OCI-LY7 (cell line): ENCODE measurements around the gene MYOF. TPM values are rescaled to one million over a fixed set of nuclear protein-coding genes. Genes with fewer than 3 reads are reported as not detected.
"Not testable (repeated sequence)": the region's sequence is repeated elsewhere in the genome, so short reads cannot be mapped to it uniquely, and the experiment has no call there.

Source experiments
- BruUV-seq: library from RNA; stranded (reverse); fragments of 400-500 nt; replicated peaks from 2 replicates; lab custom pipeline; 2021; lab: Mats Ljungman, UMichigan
- CTCF ChIA-PET: fragments of 300-600 bp; sonication (Branson Sonifier 250); formaldehyde crosslinking; loops from one replicate; lab custom pipeline; 2022; ENCODE audit warnings: antibody characterized with exemption; ENCODE audit not compliant: unreplicated experiment; lab: Charles Lee
- POLR2A ChIA-PET: fragments of 300-600 bp; sonication (Branson Sonifier 250); formaldehyde crosslinking; loops from one replicate; lab custom pipeline; 2022; ENCODE audit warnings: antibody characterized with exemption; lab: Charles Lee
- DNase-seq: peaks from one replicate; pipeline ENCODE4 v3.0.0-alpha.2; 2015; ENCODE audit warnings: low spot score
- H2AFZ ChIP-seq: fragments of 200-600 bp; sonication (generic), shearing (Covaris generic); 2 replicates; pipeline ENCODE4 v1.6.1; 2014; ENCODE audit warnings: mild to moderate bottlenecking, antibody characterized with exemption, low read length, moderate library complexity
- H3K27ac ChIP-seq: fragments of 200-600 bp; sonication (generic); 2 replicates; pipeline ENCODE4 v1.5.1; 2014; ENCODE audit warnings: mixed run types, low read depth, mild to moderate bottlenecking, moderate library complexity, low read length, inconsistent platforms; ENCODE audit not compliant: poor library complexity, severe bottlenecking
- H3K36me3 ChIP-seq: fragments of 200-600 bp; sonication (generic); 2 replicates; pipeline ENCODE4 v1.6.1; 2014; ENCODE audit warnings: mild to moderate bottlenecking, antibody characterized with exemption, low read length, moderate library complexity, mixed read lengths; ENCODE audit not compliant: insufficient read depth
- H3K4me1 ChIP-seq: fragments of 200-600 bp; sonication (generic); 2 replicates; pipeline ENCODE4 v1.5.1; 2014; ENCODE audit warnings: mild to moderate bottlenecking, low read length; ENCODE audit not compliant: insufficient read depth, poor library complexity, severe bottlenecking
- H3K4me2 ChIP-seq: fragments of 200-600 bp; sonication (generic); 2 replicates; pipeline ENCODE4 v1.6.1; 2014; ENCODE audit warnings: mild to moderate bottlenecking, low read length
- H3K4me3 ChIP-seq: fragments of 200-600 bp; sonication (generic); 2 replicates; pipeline ENCODE4 v1.5.1; 2014; ENCODE audit warnings: mild to moderate bottlenecking, low read depth, low read length; ENCODE audit not compliant: poor library complexity, severe bottlenecking
- H3K79me2 ChIP-seq: fragments of 200-600 bp; sonication (generic); 2 replicates; pipeline ENCODE4 v1.6.1; 2016; ENCODE audit warnings: low read depth, mild to moderate bottlenecking, low read length, moderate library complexity, mixed read lengths; ENCODE audit not compliant: insufficient read depth
- H3K9me2 ChIP-seq: fragments of 200-600 bp; sonication (generic); 2 replicates; pipeline ENCODE4 v1.6.1; 2016; ENCODE audit warnings: mild to moderate bottlenecking, low read length, mixed read lengths; ENCODE audit not compliant: insufficient read depth
- H3K9me3 ChIP-seq: fragments of 200-600 bp; sonication (generic); 2 replicates; pipeline ENCODE4 v1.6.1; 2014; ENCODE audit warnings: mild to moderate bottlenecking, mixed run types, low read length, mixed read lengths
- H4K20me1 ChIP-seq: fragments of 200-600 bp; sonication (generic); 2 replicates; pipeline ENCODE4 v1.6.1; 2014; ENCODE audit warnings: mild to moderate bottlenecking, antibody characterized with exemption, low read length, moderate library complexity, mixed read lengths; ENCODE audit not compliant: insufficient read depth
- EZH2phosphoT487 ChIP-seq: fragments of 200-600 bp; sonication (generic); IDR thresholded peaks from 2 replicates; pipeline ENCODE4 v1.6.1; 2018; ENCODE audit warnings: low read depth, borderline replicate concordance, mild to moderate bottlenecking, mixed run types, antibody characterized with exemption, low read length, moderate library complexity, mixed read lengths
- intact Hi-C: fragments of 100-400 bp; cut with micrococcal nuclease; formaldehyde crosslinking; loops from one replicate; pipeline ENCODE4 v1.10.0; 2022; ENCODE audit not compliant: unreplicated experiment
- total RNA-seq, 2 experiments: library from RNA; depleted of rRNA in 1 of 2; stranded (reverse); fragments of >200 nt in 1 of 2; shearing (Covaris generic) in 1 of 2; gene quantifications; 2 replicates each; pipeline ENCODE4 v1.2.3, GENCODE V29; 2014 to 2022
- TF ChIP-seq, protein P1 (sequence below): fragments of 200-600 bp; sonication (generic); conservative IDR thresholded peaks from 2 replicates; pipeline ENCODE4 v1.5.1; 2014; ENCODE audit warnings: mild to moderate bottlenecking, antibody characterized with exemption, low read length, moderate library complexity, mixed read lengths

The MYOF gene
- total RNA-seq, 2 experiments from 2014 or later, result 0.42 TPM; not detected in 1

DNA sequence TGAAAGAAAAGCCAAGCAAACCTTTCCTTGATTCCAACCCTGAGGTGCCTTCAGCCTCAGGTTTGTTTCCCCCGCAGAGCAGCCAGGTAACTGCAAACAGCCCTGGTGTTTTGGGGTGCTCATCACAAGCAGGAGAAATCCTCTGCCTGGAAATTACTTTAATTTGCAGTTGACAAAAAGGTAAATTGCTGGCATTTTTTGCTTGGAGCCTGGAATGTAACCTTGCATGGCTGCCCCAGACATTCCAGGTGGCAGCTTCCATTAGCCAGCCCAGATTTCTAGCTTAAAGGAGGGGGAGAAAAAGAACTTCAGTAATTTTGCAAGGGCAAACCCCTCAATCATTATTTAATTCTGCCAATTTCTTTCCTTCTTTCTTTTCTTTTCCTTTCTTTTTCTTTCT lies 194.4 kb downstream of the MYOF start:
- ChIA-PET CTCF (no interaction called here), POLR2A (interaction anchor here (0.7 kb wide), 2 partner anchors 114 to 321 kb away, joined by 3 to 5 read pairs; no protein-coding TSS in a partner anchor)
- TF ChIP-seq EZH2phosphoT487, result no peak
- Histone ChIP-seq H3K4me2 (no peak overlapping the region), H2AFZ (no peak overlapping the region), H4K20me1 (no peaks in the 10 kb centered on the region), H3K9me2 (no peaks in the 10 kb centered on the region), H3K79me2 (no peaks in the 10 kb centered on the region), H3K4me3 (no peak overlapping the region), H3K27ac (no peak overlapping the region), H3K36me3 (no peaks in the 10 kb centered on the region), H3K4me1 (no peaks in the 10 kb centered on the region), H3K9me3 (no peaks in the 10 kb centered on the region)
- no TSS peak for BruUV-seq
- DNase-seq, result no peak
- intact Hi-C loops, result loop anchor here (1.0 to 5.0 kb wide), 2 partner anchors 207 to 400 kb away; no protein-coding TSS in a partner anchor

DNA sequence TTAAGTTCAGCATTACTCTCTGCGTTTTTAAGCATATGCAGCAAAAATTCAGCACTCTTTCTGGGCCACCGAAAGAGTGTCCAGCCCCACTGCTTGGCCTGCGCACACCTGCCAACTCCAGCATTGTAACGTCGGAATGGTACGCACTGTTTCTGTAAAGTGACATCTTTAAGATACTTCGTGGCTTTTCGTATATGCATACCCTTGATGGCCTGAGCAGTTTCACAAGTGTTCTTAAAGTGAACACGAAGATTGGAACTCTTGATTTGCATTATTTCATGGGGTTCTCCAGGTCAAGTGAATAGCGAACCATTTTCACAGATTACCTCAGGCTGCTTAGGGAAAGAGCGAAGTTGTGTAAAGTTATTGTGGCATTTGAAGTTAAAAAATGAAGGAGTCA lies 197.9 kb downstream of the MYOF start:
- CTCF ChIA-PET, result not testable (repeated sequence)
- POLR2A ChIA-PET, result interaction anchor here (0.5 kb wide), 1 partner anchor 85 kb away, joined by 3 read pairs; no protein-coding TSS in a partner anchor

DNA sequence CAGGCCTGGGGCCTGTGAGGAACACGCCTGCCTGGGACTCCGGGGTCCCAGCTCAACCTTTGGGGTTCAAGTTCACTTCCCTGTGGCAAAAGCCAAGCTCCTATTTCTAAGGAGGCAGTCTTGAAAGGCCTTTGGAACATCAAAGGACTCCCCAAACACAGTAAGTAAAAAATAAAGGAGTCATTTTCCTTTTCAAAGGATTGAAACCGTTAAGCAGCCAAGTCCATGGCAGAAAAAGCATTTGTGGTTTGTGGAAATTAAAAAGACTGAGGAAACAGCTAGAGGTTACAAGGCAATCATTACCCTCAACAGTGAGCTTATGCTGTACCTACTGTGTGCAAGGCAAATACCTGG lies 200.8 kb downstream of the MYOF start:
- CTCF ChIA-PET, result no interaction called here
- intact Hi-C loops, result no loop called here

More for the DNA sequence above, 197.9 kb downstream of the MYOF start:
- H2AFZ ChIP-seq, intact Hi-C loops, H3K79me2 ChIP-seq, H3K9me2 ChIP-seq, DNase-seq, BruUV-seq, H3K4me2 ChIP-seq, H4K20me1 ChIP-seq, H3K4me3 ChIP-seq, H3K36me3 ChIP-seq, H3K4me1 ChIP-seq, H3K9me3 ChIP-seq, H3K27ac ChIP-seq: not testable (repeated sequence)

More for the DNA sequence above, 200.8 kb downstream of the MYOF start:
- Histone ChIP-seq H3K9me2 (no peaks in the 10 kb centered on the region), H2AFZ (no peak overlapping the region), H3K79me2 (no peaks in the 10 kb centered on the region), H3K9me3 (no peaks in the 10 kb centered on the region), H3K4me2 (no peak overlapping the region), H3K36me3 (no peaks in the 10 kb centered on the region), H3K4me1 (no peaks in the 10 kb centered on the region), H3K4me3 (no peak overlapping the region), H3K27ac (no peak overlapping the region), H4K20me1 (no peaks in the 10 kb centered on the region)
- DNase-seq, result no peak
- POLR2A ChIA-PET, result interaction anchor here (0.8 kb wide), 1 partner anchor 76 kb away, joined by 3 read pairs; no protein-coding TSS in a partner anchor
- BruUV-seq, result no TSS peak
- TF ChIP-seq, protein P1, sequence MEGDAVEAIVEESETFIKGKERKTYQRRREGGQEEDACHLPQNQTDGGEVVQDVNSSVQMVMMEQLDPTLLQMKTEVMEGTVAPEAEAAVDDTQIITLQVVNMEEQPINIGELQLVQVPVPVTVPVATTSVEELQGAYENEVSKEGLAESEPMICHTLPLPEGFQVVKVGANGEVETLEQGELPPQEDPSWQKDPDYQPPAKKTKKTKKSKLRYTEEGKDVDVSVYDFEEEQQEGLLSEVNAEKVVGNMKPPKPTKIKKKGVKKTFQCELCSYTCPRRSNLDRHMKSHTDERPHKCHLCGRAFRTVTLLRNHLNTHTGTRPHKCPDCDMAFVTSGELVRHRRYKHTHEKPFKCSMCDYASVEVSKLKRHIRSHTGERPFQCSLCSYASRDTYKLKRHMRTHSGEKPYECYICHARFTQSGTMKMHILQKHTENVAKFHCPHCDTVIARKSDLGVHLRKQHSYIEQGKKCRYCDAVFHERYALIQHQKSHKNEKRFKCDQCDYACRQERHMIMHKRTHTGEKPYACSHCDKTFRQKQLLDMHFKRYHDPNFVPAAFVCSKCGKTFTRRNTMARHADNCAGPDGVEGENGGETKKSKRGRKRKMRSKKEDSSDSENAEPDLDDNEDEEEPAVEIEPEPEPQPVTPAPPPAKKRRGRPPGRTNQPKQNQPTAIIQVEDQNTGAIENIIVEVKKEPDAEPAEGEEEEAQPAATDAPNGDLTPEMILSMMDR, result no peak
- no peak for TF ChIP-seq EZH2phosphoT487
